ENCODE measurements around the gene ZNF397. TPM values are rescaled to one million over a fixed set of nuclear protein-coding genes. Genes with fewer than 3 reads are reported as not detected.
"Not testable (repeated sequence)": the region's sequence is repeated elsewhere in the genome, so short reads cannot be mapped to it uniquely, and the experiment has no call there.

The ZNF397 gene
- polyA plus RNA-seq = 1 to 10 TPM; 6.4 to 9.6 TPM

DNA sequence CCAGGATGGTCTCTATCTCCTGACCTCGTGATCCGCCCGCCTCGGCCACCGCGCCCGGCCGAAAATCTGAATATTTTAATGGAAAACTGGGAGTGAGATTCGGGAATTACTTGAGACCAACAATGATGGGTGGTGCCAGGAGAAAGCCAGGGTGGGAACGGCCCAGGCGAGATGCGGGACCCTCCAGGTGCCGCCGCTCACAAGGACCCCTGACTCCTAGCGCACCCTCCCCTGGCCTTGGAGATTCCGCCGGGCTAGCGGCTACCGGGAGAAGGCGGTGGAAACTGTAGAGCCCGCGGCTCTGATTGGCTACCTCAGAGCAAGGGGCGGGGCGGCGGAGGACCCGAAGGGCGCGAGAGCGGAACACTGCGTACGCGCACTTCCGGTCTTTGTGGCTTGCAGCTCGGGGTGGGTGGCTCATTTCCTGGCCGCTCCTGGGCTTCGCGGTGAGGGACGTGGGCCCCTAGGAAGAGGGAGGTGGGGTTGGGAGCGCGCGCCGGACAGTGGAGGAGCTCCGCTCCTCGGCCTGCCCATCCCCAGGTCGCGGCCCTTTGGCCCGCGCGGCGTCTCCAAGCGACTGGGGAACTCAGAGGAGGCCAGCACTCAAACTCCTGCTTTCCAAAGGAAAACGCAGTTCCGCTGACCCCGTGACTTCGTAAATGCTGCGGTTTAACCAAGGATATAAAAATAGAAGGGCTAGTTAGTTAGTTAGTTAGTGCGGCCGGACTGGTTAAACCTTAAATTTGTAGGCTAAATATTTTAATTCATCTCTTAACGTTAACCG is at the start of gene ZNF397:
ZNF397 (plus strand) TSS at position 371 of the 784 bp plus-strand sequence. CDS start 1,437 bp downstream, outside the sequence.
- H3K9me3 ChIP-seq (ENCODE audit: control insufficient read depth in 2 of 2, insufficient read depth in 1 of 2, low read depth in 1 of 2, low read length in 1 of 2) = no peaks in the 10 kb centered on the region
- 0% methylated on average over 59 to 60 of the region's 60 CpGs for WGBS, 2 donors
- no peaks in the 10 kb centered on the region for H3K27me3 ChIP-seq (ENCODE audit: control insufficient read depth in 1 of 2, insufficient read depth in 2 of 2, low read length in 2 of 2)
- peak within 1 kb of the TSS; percentile 98 for H3K27ac ChIP-seq (ENCODE audit: low read depth in 2 of 2, low read length in 1 of 2)
- H3K4me3 ChIP-seq (ENCODE audit: low read depth in 1 of 2, low read length in 2 of 2) = peak within 1 kb of the TSS; percentile 85 to 86
- H3K36me3 ChIP-seq (ENCODE audit: control insufficient read depth in 2 of 2, insufficient read depth in 2 of 2, low read length in 1 of 2) = peaks cover 4 to 7% of the 10 kb centered on the region in 2 donors
- peaks cover 0 to 2% of the 10 kb centered on the region in 2 donors for H3K4me1 ChIP-seq (ENCODE audit: control insufficient read depth in 2 of 2, insufficient read depth in 2 of 2, low read length in 1 of 2)

DNA sequence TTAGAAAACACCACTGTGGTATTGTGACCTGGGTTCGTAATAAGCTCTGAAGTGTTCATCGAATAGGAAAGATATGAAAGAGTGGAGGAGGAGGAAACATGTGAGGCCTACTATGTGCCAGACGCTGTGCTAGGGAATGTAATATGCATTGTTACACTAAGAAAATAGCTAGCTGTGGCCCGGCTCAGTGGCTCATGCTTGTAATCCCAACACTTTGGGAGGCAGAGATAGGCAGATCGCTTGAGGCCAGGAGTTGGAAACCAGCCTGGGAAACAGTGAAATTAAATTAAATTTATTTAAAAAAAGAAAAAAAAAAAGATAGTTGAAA is 49.2 kb upstream of the ZNF397 start:
- no peaks in the 10 kb centered on the region for H3K36me3 ChIP-seq (ENCODE audit: control insufficient read depth in 2 of 2, insufficient read depth in 2 of 2, low read length in 1 of 2)
- H3K27ac ChIP-seq (ENCODE audit: low read depth in 2 of 2, low read length in 1 of 2) = no peak overlapping the region
- no peak overlapping the region for H3K4me3 ChIP-seq (ENCODE audit: low read depth in 1 of 2, low read length in 2 of 2)
- no peaks in the 10 kb centered on the region for H3K27me3 ChIP-seq (ENCODE audit: control insufficient read depth in 1 of 2, insufficient read depth in 2 of 2, low read length in 2 of 2)
- no peaks in the 10 kb centered on the region for H3K9me3 ChIP-seq (ENCODE audit: control insufficient read depth in 2 of 2, insufficient read depth in 1 of 2, low read depth in 1 of 2, low read length in 1 of 2)
- no peaks in the 10 kb centered on the region for H3K4me1 ChIP-seq (ENCODE audit: control insufficient read depth in 2 of 2, insufficient read depth in 2 of 2, low read length in 1 of 2)
- WGBS, 2 donors = 83 to 87% methylated on average over 5 of the region's 5 CpGs

DNA sequence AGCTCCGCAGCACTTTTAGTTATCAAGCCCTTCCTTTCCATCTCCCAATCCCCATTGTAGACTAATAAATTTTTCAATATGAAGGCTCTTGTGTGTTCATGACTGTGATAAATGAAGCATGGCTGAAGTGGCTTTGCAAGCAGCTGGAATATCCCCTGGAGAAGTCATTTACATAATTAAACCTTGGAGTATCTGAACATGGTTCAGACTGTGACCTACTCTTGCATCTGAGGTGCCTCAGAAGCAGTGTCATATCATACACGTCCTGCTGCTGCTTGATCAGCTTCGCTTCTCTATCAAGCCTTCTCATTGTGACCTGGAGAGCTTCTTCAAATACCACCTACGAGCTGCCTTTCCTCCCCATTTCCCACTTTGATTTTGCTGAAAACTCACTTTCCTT is 48.4 kb upstream of the ZNF397 start:
- WGBS, 2 donors = 92 to 94% methylated on average over 4 of the region's 4 CpGs
- Histone ChIP-seq H3K4me3 (ENCODE audit: low read depth in 1 of 2, low read length in 2 of 2) (no peak overlapping the region), H3K27ac (ENCODE audit: low read depth in 2 of 2, low read length in 1 of 2) (no peak overlapping the region), H3K36me3 (ENCODE audit: control insufficient read depth in 2 of 2, insufficient read depth in 2 of 2, low read length in 1 of 2) (no peaks in the 10 kb centered on the region), H3K4me1 (ENCODE audit: control insufficient read depth in 2 of 2, insufficient read depth in 2 of 2, low read length in 1 of 2) (no peaks in the 10 kb centered on the region), H3K27me3 (ENCODE audit: control insufficient read depth in 1 of 2, insufficient read depth in 2 of 2, low read length in 2 of 2) (no peaks in the 10 kb centered on the region), H3K9me3 (ENCODE audit: control insufficient read depth in 2 of 2, insufficient read depth in 1 of 2, low read depth in 1 of 2, low read length in 1 of 2) (no peaks in the 10 kb centered on the region)

DNA sequence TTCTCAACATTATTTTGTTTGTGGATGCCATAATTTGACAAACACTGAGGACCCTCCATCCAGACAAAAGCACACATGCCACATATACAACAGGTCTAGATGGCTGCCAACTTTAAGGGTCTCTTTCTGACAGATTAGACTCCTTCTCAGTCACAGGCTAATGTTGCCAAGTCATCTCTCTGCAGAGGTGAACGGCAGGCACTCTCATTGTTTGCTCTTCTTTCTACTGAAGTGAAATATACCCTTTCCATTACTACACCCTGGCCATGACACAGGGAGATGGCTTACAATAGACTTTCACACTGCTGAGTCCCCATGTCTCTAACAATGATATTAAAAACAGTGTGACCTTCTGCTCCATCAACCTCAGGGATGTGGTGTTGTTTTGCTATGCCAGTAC is 47.5 kb upstream of the ZNF397 start:
- WGBS, 2 donors = 51 to 62% methylated on average over 1 of the region's 1 CpG
- Histone ChIP-seq H3K27me3 (ENCODE audit: control insufficient read depth in 1 of 2, insufficient read depth in 2 of 2, low read length in 2 of 2) (no peaks in the 10 kb centered on the region), H3K36me3 (ENCODE audit: control insufficient read depth in 2 of 2, insufficient read depth in 2 of 2, low read length in 1 of 2) (no peaks in the 10 kb centered on the region), H3K4me3 (ENCODE audit: low read depth in 1 of 2, low read length in 2 of 2) (no peak overlapping the region), H3K9me3 (ENCODE audit: control insufficient read depth in 2 of 2, insufficient read depth in 1 of 2, low read depth in 1 of 2, low read length in 1 of 2) (no peaks in the 10 kb centered on the region), H3K4me1 (ENCODE audit: control insufficient read depth in 2 of 2, insufficient read depth in 2 of 2, low read length in 1 of 2) (no peaks in the 10 kb centered on the region), H3K27ac (ENCODE audit: low read depth in 2 of 2, low read length in 1 of 2) (no peak overlapping the region)

DNA sequence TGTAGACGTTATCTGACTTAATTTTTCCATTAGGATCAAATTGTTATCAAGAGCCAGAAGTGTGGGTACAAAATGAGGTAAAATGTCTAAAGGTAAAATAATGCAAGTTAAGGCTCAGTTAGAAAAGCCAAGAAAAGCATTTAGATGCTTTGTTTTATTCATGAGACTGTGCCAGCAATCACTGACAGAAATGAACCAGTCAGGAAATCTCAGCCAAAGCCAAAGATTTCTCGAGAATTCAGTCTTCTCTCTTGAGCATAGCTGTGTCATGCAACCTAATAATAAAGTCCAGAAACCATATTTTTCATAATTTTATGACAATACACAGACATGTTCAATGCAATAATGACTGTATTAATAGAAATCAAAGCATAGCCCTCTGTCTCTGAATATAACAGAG is 43.5 kb upstream of the ZNF397 start:
- no peaks in the 10 kb centered on the region for H3K27me3 ChIP-seq (ENCODE audit: control insufficient read depth in 1 of 2, insufficient read depth in 2 of 2, low read length in 2 of 2)
- WGBS, 2 donors = 46 to 59% methylated on average over 2 of the region's 2 CpGs
- no peak overlapping the region for H3K4me3 ChIP-seq (ENCODE audit: low read depth in 1 of 2, low read length in 2 of 2)
- H3K36me3 ChIP-seq (ENCODE audit: control insufficient read depth in 2 of 2, insufficient read depth in 2 of 2, low read length in 1 of 2) = no peaks in the 10 kb centered on the region
- no peaks in the 10 kb centered on the region for H3K4me1 ChIP-seq (ENCODE audit: control insufficient read depth in 2 of 2, insufficient read depth in 2 of 2, low read length in 1 of 2)
- H3K9me3 ChIP-seq (ENCODE audit: control insufficient read depth in 2 of 2, insufficient read depth in 1 of 2, low read depth in 1 of 2, low read length in 1 of 2) = no peaks in the 10 kb centered on the region
- no peak overlapping the region for H3K27ac ChIP-seq (ENCODE audit: low read depth in 2 of 2, low read length in 1 of 2)

DNA sequence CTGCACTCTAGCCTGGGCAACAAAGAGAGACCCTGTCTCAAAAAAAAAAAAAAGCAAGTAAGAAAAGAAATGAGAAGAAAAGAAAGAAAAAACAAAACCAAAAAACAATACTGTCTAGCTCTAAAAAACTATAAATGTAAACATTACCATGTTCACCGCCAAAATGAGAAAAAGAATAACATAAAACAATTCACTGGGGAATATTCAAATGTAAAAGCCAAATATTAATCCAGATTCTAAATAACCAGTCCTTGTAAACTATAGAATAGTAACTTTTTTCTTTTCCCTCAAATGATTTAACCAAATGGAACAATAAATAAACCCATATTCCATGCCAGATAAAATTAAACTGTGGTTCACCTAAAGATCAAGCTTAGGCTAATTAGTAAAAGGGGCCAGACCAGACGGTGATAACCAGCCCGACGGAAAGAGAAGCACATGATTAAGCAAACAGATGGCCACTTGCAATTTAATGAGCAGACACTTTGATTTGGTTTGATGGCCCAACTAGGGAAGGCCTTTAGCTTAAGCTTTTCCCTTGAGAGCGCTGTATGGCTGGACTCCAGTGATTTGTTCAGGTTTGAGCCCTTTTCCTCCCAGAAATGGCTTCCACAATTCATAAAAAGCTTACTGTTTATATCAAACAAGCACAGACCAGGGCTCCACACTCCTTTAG is 39.4 kb upstream of the ZNF397 start:
- Histone ChIP-seq H3K4me1 (ENCODE audit: control insufficient read depth in 2 of 2, insufficient read depth in 2 of 2, low read length in 1 of 2) (no peaks in the 10 kb centered on the region), H3K27ac (ENCODE audit: low read depth in 2 of 2, low read length in 1 of 2) (no peak overlapping the region), H3K36me3 (ENCODE audit: control insufficient read depth in 2 of 2, insufficient read depth in 2 of 2, low read length in 1 of 2) (no peaks in the 10 kb centered on the region), H3K4me3 (ENCODE audit: low read depth in 1 of 2, low read length in 2 of 2) (no peak overlapping the region), H3K27me3 (ENCODE audit: control insufficient read depth in 1 of 2, insufficient read depth in 2 of 2, low read length in 2 of 2) (no peaks in the 10 kb centered on the region), H3K9me3 (ENCODE audit: control insufficient read depth in 2 of 2, insufficient read depth in 1 of 2, low read depth in 1 of 2, low read length in 1 of 2) (no peaks in the 10 kb centered on the region)
- WGBS, 2 donors = 81% methylated on average over 5 of the region's 5 CpGs

DNA sequence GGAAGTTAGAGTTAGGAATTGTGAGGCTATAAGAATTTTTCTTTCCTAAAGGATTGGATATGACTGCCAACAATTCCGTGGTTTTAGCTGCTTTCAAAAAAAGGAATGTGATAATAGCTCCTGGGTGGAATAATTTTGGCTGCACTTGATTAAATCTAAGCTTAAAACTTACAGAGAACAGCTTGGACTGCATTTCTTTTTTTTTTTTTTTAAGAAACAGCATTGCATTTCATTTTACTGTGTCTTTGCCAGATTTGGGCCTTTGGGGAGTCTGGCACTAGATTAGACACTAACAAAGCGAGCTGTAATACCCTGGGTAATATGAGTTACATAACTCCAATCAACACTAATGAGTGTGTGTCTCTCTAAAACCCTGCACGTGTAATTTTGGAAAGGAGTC is 37.8 kb upstream of the ZNF397 start:
- no peak overlapping the region for H3K4me3 ChIP-seq (ENCODE audit: low read depth in 1 of 2, low read length in 2 of 2)
- no peak overlapping the region for H3K27ac ChIP-seq (ENCODE audit: low read depth in 2 of 2, low read length in 1 of 2)
- no peaks in the 10 kb centered on the region for H3K27me3 ChIP-seq (ENCODE audit: control insufficient read depth in 1 of 2, insufficient read depth in 2 of 2, low read length in 2 of 2)
- no peaks in the 10 kb centered on the region for H3K9me3 ChIP-seq (ENCODE audit: control insufficient read depth in 2 of 2, insufficient read depth in 1 of 2, low read depth in 1 of 2, low read length in 1 of 2)
- no peaks in the 10 kb centered on the region for H3K4me1 ChIP-seq (ENCODE audit: control insufficient read depth in 2 of 2, insufficient read depth in 2 of 2, low read length in 1 of 2)
- 16 to 34% methylated on average over 3 of the region's 3 CpGs for WGBS, 2 donors
- H3K36me3 ChIP-seq (ENCODE audit: control insufficient read depth in 2 of 2, insufficient read depth in 2 of 2, low read length in 1 of 2) = no peaks in the 10 kb centered on the region

DNA sequence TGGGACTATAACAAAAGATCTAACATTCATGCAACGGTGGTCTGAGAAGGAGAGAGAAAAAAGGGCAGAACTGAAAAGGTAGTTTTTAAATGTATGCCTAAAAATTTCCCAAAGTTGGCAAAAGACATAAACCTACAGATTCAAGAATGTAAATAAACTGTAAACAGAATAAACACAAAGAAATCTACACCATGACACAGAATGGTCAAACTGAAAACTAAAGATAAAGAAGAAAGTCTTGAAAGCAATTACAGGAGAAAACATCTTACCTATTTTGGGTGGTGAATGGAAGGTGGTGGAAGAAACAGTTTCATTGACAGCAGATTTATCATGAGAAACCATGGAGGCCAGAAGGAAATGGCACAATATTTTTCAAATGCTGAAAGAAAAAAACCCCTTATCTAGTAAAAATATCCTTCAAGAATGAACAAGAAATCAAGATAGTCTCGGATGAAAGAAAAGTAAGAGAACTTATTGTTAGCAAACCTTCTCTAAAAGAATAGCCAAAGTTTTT is 35.6 kb upstream of the ZNF397 start:
- Histone ChIP-seq H3K27me3 (ENCODE audit: control insufficient read depth in 1 of 2, insufficient read depth in 2 of 2, low read length in 2 of 2) (no peaks in the 10 kb centered on the region), H3K27ac (ENCODE audit: low read depth in 2 of 2, low read length in 1 of 2) (no peak overlapping the region), H3K9me3 (ENCODE audit: control insufficient read depth in 2 of 2, insufficient read depth in 1 of 2, low read depth in 1 of 2, low read length in 1 of 2) (no peaks in the 10 kb centered on the region), H3K4me1 (ENCODE audit: control insufficient read depth in 2 of 2, insufficient read depth in 2 of 2, low read length in 1 of 2) (no peaks in the 10 kb centered on the region), H3K36me3 (ENCODE audit: control insufficient read depth in 2 of 2, insufficient read depth in 2 of 2, low read length in 1 of 2) (no peaks in the 10 kb centered on the region), H3K4me3 (ENCODE audit: low read depth in 1 of 2, low read length in 2 of 2) (no peak overlapping the region)
- 91 to 97% methylated on average over 2 of the region's 2 CpGs for WGBS, 2 donors

DNA sequence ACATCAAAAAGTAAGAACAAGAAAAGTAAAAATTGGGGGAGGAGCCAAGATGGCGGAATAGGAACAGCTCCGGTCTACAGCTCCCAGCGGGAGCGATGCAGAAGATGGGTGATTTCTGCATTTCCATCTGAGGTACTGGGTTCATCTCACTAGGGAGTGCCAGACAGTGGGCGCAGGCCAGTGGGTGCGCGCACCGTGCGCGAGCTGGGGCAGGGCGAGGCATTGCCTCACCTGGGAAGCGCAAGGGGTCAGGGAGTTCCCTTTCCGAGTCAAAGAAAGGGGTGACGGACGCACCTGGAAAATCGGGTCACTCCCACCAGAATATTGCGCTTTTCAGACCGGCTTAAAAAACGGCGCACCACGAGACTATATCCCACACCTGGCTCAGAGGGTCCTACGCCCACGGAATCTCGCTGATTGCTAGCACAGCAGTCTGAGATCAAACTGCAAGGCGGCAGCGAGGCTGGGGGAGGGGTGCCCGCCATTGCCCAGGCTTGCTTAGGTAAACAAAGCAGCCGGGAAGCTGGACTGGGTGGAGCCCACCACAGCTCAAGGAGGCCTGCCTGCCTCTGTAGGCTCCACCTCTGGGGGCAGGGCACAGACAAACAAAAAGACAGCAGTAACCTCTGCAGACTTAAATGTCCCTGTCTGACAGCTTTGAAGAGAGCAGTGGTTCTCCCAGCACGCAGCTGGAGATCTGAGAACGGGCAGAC is 34.9 kb upstream of the ZNF397 start:
- H3K9me3 ChIP-seq (ENCODE audit: control insufficient read depth in 2 of 2, insufficient read depth in 1 of 2, low read depth in 1 of 2, low read length in 1 of 2); H3K36me3 ChIP-seq (ENCODE audit: control insufficient read depth in 2 of 2, insufficient read depth in 2 of 2, low read length in 1 of 2); H3K4me1 ChIP-seq (ENCODE audit: control insufficient read depth in 2 of 2, insufficient read depth in 2 of 2, low read length in 1 of 2); H3K27me3 ChIP-seq (ENCODE audit: control insufficient read depth in 1 of 2, insufficient read depth in 2 of 2, low read length in 2 of 2); H3K4me3 ChIP-seq (ENCODE audit: low read depth in 1 of 2, low read length in 2 of 2); H3K27ac ChIP-seq (ENCODE audit: low read depth in 2 of 2, low read length in 1 of 2): not testable (repeated sequence)
- WGBS, 2 donors = 89 to 93% methylated on average over 12 to 27 of the region's 30 CpGs

Data from esophagus (tissue), 2 donors.